Progenitor cell of endocrine pancreas (in vitro differentiated cells): Measurements from ENCODE around the gene ANKRD16. TPM values are rescaled to one million over a fixed set of nuclear protein-coding genes. Genes with fewer than 3 reads are reported as not detected.
"Not testable (repeated sequence)": the region's sequence is repeated elsewhere in the genome, so short reads cannot be mapped to it uniquely, and the experiment has no call there.

Source experiments
- DNase-seq: peaks from one replicate; pipeline ENCODE4 v3.0.0; 2021; ENCODE audit warnings: low spot score; ENCODE audit not compliant: unreplicated experiment
- H3K27ac Mint-ChIP-seq: 2 replicates; pipeline ENCODE4 v1.8.0; 2021; ENCODE audit warnings: mild to moderate bottlenecking, moderate library complexity, mixed read lengths
- H3K27me3 Mint-ChIP-seq: 2 replicates; pipeline ENCODE4 v1.8.0; 2021; ENCODE audit warnings: mixed read lengths
- H3K36me3 Mint-ChIP-seq: 2 replicates; pipeline ENCODE4 v1.8.0; 2022; ENCODE audit warnings: mixed read lengths; ENCODE audit not compliant: insufficient read depth
- H3K4me1 Mint-ChIP-seq: 2 replicates; pipeline ENCODE4 v1.8.0; 2021; ENCODE audit warnings: low read depth, mixed read lengths
- H3K4me3 Mint-ChIP-seq: 2 replicates; pipeline ENCODE4 v1.8.0; 2021; ENCODE audit warnings: low read depth, mild to moderate bottlenecking, moderate library complexity, mixed read lengths
- H3K9me3 Mint-ChIP-seq: 2 replicates; pipeline ENCODE4 v1.8.0; 2021; ENCODE audit warnings: low read depth, mixed read lengths
- total RNA-seq: library from RNA; stranded (reverse); gene quantifications from 2 replicates; pipeline ENCODE4 v1.2.1, GENCODE V29; 2021
- TF ChIP-seq, protein P1 (sequence below): fragments of 200-600 bp; sonication (generic); IDR thresholded peaks from one replicate; pipeline ENCODE4 v1.5.0; 2021; ENCODE audit warnings: antibody characterized with exemption, mild to moderate bottlenecking; ENCODE audit not compliant: unreplicated experiment

ANKRD16 gene
- total RNA-seq, 1 donor from 2014 or later = 18.0 TPM

DNA sequence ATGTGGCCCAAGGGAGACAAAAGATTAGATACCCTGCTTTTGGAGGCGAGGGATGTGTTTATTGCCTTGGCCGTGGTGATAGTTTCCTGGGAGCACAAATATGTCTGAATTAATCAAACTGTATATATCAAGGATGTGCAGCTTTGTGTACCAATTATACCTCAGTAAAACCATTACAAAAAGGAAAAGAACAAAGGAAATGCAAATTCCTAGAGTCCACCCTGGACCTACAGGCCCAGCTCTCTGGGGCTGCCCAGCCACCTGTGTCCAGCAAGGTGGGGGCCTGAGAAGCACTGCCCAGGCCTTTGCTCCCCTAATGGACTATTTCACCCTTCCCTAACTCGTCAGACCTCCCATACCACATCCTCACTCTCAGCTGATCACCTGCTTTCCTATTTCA is 20.5 kb downstream of the ANKRD16 start:
- Mint-ChIP-seq H3K36me3 (peaks cover 24% of the 10 kb centered on the region), H3K27me3 (no peaks in the 10 kb centered on the region), H3K27ac (peak overlapping the region; percentile 88), H3K9me3 (peaks cover 7% of the 10 kb centered on the region), H3K4me1 (peaks cover 12% of the 10 kb centered on the region), H3K4me3 (no peak overlapping the region)
- DNase-seq = no peak
- TF ChIP-seq, protein P1, sequence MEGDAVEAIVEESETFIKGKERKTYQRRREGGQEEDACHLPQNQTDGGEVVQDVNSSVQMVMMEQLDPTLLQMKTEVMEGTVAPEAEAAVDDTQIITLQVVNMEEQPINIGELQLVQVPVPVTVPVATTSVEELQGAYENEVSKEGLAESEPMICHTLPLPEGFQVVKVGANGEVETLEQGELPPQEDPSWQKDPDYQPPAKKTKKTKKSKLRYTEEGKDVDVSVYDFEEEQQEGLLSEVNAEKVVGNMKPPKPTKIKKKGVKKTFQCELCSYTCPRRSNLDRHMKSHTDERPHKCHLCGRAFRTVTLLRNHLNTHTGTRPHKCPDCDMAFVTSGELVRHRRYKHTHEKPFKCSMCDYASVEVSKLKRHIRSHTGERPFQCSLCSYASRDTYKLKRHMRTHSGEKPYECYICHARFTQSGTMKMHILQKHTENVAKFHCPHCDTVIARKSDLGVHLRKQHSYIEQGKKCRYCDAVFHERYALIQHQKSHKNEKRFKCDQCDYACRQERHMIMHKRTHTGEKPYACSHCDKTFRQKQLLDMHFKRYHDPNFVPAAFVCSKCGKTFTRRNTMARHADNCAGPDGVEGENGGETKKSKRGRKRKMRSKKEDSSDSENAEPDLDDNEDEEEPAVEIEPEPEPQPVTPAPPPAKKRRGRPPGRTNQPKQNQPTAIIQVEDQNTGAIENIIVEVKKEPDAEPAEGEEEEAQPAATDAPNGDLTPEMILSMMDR = no peak

DNA sequence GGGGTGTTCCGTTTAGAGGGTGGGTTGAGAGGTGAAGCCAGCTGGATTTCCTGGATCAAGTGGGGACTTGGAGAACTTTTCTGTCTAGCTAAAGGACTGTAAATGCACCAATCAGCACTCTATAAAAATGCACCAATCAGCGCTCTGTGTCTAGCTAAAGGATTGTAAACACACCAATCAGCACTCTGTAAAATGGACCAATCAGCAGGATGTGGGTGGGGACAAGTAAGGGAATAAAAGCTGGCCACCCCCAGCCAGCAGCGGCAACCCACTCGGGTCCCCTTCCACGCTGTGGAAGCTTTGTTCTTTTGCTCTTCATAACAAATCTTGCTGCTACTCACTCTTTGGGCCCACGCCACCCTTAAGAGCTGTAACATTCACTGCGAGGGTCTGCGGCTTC is 21.3 kb downstream of the ANKRD16 start:
- not testable (repeated sequence) for H3K9me3 Mint-ChIP-seq, H3K4me3 Mint-ChIP-seq, DNase-seq, H3K27me3 Mint-ChIP-seq, H3K27ac Mint-ChIP-seq
- Mint-ChIP-seq H3K4me1 (peaks cover 12% of the 10 kb centered on the region), H3K36me3 (peaks cover 28% of the 10 kb centered on the region)

DNA sequence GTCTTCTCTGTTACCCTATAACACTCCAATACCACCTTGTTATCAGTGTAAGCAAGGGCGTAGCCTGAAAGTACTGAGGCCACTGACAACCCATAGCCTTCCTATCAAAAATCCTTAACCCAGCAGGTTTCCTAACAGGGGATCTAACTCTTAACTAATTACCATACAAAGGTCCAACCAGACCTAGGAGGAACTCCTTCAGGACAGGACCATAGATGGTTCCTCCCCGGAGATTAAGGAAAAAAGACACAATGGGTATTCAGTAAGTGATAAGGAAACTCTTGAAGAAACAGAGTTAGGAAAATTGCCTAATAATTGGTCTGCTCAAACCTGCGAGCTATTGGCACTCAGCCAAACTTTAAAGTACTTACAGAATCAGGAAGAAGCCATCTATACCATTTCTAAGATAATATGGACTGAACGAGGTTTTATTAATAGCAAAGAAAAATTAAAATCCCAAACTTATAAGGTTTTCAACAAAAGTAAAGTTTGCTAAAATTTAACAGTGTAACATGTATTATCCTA is 22.5 kb downstream of the ANKRD16 start:
- H3K27ac Mint-ChIP-seq, H3K4me3 Mint-ChIP-seq, DNase-seq, H3K27me3 Mint-ChIP-seq, H3K9me3 Mint-ChIP-seq: not testable (repeated sequence)
- Mint-ChIP-seq H3K36me3 (peaks cover 36% of the 10 kb centered on the region), H3K4me1 (peaks cover 12% of the 10 kb centered on the region)

DNA sequence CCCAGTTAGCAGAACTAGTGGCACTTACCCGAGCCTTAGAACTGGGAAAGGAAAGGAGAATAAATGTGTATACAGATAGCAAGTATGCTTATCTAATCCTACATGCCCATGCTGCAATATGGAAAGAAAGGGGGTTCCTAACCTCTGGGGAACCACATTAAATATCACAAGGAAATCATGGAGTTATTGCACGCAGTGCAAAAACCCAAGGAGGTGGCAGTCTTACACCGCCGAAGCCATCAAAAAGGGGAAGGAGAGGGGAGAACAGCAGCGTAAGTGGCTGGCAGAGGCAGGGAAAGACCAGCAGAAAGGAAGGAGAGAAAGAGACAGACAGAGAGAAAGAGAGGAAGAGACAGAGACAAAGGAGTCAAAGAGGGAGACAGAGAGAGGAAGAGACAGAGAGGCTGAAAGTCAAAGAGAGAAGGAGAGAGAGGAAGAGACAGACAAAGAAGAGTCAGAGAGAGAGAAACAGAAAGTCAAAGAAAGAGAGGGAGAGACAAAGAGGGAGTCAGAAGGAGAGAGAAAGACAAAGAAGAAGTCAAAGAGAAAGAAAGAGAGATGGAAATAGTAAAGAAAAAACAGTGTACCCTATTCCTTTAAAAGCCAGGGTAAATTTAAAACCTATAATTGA is 23.1 kb downstream of the ANKRD16 start:
- not testable (repeated sequence) for DNase-seq, H3K9me3 Mint-ChIP-seq, H3K27me3 Mint-ChIP-seq, H3K4me3 Mint-ChIP-seq, H3K27ac Mint-ChIP-seq
- H3K4me1 Mint-ChIP-seq = peaks cover 12% of the 10 kb centered on the region
- peaks cover 38% of the 10 kb centered on the region for H3K36me3 Mint-ChIP-seq

DNA sequence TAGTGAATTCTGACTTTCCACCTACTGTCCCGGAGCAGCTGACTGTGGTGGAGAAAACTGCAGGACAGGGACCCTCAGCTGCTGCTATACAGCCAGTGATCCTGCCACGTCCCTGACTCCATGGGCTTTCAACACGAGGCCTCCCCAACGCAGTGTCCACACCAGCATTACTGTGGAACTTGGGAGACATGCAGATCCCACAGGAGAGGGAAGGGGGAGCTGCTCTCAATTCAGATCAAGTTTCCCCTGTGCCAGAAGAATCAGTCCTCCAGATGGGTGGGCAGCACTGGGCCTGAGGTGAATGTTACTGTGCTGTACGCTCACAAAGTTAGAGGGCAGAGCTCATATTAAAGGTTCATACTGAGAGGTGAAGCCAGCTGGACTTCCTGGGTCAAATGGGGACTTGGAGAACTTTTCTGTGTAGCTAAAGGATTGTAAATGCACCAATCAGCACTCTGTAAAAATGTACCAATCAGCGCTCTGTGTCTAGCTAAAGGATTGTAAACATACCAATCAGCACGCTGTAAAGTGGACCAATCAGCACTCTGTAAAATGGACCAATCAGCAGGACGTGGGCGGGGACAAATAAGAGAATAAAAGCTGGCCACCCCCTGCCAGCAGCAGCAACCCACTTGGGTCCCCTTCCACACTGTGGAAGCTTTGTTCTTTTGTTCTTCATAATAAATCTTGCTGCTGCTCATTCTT is 26.6 kb downstream of the ANKRD16 start:
- not testable (repeated sequence) for DNase-seq, H3K27ac Mint-ChIP-seq, H3K4me3 Mint-ChIP-seq, H3K27me3 Mint-ChIP-seq, H3K9me3 Mint-ChIP-seq
- Mint-ChIP-seq H3K4me1 (peaks cover 12% of the 10 kb centered on the region), H3K36me3 (peaks cover 27% of the 10 kb centered on the region)

DNA sequence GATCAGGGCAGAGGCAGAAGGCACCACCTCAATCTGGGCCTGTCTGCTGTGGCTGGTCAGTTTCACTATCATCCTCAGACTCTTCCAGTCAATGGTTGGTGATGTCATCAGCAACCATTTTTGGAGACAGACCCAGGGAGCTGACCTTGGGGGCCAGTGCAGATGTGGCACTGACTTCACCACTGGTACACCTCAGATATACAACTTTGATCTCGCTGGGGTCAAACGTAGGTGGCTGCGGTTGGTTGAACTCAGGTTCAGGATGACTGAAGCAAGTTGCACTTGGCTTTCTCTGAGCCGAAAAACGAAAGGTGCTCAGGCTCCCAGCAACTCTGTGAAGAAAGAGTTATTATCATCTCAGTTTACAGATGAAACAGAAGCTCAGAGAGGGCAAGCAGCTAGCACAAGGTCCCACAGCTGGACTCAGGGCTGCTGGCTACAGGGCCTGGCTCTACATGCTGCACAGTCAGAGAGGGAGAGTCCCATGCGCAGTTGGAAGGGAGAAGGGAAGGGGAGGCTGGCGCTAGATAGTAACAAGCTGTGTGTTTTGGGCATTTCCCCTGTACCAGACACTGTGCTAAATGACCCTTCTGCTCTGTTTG is 27.2 kb downstream of the ANKRD16 start:
- TF ChIP-seq, protein P1 = no peak
- Mint-ChIP-seq H3K36me3 (peaks cover 27% of the 10 kb centered on the region), H3K9me3 (no peaks in the 10 kb centered on the region), H3K27me3 (no peaks in the 10 kb centered on the region), H3K4me1 (peaks cover 7% of the 10 kb centered on the region), H3K27ac (no peak overlapping the region), H3K4me3 (no peak overlapping the region)
- DNase-seq = no peak

DNA sequence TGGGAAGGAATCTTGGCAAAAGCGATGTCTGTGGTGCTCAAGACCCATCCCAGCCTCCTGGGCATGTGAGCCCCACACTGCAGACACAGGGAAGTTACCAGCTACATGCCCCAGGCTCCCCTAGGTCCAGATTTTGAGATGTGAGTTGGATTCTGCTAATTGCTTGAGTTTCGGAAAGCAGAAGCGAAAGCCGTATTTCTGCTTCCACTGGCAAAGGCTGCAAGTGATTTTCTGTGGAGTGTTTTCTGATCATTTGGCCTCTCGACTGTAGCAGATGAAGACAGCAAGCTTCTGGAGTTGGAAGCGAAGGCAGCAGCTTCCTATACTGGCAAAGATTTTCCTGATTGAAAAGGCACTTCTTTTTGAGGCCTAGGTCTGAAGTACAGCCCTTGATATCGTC is 29.6 kb downstream of the ANKRD16 start:
- Mint-ChIP-seq H3K36me3 (peaks cover 25% of the 10 kb centered on the region), H3K27ac (no peak overlapping the region), H3K4me3 (no peak overlapping the region), H3K4me1 (peaks cover 5% of the 10 kb centered on the region), H3K27me3 (no peaks in the 10 kb centered on the region), H3K9me3 (no peaks in the 10 kb centered on the region)
- TF ChIP-seq, protein P1 = no peak
- DNase-seq = no peak
